OCI-LY7 (cell line): ENCODE measurements around the gene NSMF.

Experiments
- CTCF ChIP-seq: fragments of 200-600 bp; sonication (generic); conservative IDR thresholded peaks from 2 replicates; pipeline ENCODE4 v1.5.1; 2014; ENCODE audit warnings: mild to moderate bottlenecking, antibody characterized with exemption, low read length, moderate library complexity, mixed read lengths
- EZH2phosphoT487 ChIP-seq: fragments of 200-600 bp; sonication (generic); IDR thresholded peaks from 2 replicates; pipeline ENCODE4 v1.6.1; 2018; ENCODE audit warnings: low read depth, borderline replicate concordance, mild to moderate bottlenecking, mixed run types, antibody characterized with exemption, low read length, moderate library complexity, mixed read lengths

- no peak for TF ChIP-seq CTCF
- no peak for TF ChIP-seq EZH2phosphoT487
Measured at GRCh38 chr9:137449081-137449844, 9.9 kb downstream of the NSMF start.
